T47D (cell line): Measurements from ENCODE around the gene SKOR2.

Experiments
- DNase-seq, 2 experiments: peaks; one replicate each; pipeline versions ENCODE4 v3.0.0 to v3.0.0-alpha.2; 2011 to 2012; ENCODE audit warnings: low read depth in 1 of 2, low spot score in 1 of 2
- JUND ChIP-seq: IDR thresholded peaks from 2 replicates; pipeline ENCODE4 v1.6.1; 2012; ENCODE audit warnings: low read depth
- in situ Hi-C: cut with HindIII; loops from 2 replicates; pipeline ENCODE4 v1.10.0; 2016; ENCODE audit warnings: low sequenced_read_pairs, low pct_unique_long_range_greater_than_20kb

The SKOR2 gene, protein sequence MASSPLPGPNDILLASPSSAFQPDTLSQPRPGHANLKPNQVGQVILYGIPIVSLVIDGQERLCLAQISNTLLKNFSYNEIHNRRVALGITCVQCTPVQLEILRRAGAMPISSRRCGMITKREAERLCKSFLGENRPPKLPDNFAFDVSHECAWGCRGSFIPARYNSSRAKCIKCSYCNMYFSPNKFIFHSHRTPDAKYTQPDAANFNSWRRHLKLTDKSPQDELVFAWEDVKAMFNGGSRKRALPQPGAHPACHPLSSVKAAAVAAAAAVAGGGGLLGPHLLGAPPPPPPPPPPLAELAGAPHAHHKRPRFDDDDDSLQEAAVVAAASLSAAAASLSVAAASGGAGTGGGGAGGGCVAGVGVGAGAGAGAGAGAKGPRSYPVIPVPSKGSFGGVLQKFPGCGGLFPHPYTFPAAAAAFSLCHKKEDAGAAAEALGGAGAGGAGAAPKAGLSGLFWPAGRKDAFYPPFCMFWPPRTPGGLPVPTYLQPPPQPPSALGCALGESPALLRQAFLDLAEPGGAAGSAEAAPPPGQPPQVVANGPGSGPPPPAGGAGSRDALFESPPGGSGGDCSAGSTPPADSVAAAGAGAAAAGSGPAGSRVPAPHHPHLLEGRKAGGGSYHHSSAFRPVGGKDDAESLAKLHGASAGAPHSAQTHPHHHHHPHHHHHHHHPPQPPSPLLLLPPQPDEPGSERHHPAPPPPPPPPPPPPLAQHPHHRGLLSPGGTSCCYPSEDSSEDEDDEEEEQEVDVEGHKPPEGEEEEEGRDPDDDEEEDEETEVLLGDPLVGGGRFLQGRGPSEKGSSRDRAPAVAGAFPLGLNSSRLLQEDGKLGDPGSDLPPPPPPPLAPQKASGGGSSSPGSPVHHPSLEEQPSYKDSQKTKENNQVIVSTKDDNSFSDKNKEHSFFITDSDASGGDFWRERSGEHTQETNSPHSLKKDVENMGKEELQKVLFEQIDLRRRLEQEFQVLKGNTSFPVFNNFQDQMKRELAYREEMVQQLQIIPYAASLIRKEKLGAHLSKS

DNA sequence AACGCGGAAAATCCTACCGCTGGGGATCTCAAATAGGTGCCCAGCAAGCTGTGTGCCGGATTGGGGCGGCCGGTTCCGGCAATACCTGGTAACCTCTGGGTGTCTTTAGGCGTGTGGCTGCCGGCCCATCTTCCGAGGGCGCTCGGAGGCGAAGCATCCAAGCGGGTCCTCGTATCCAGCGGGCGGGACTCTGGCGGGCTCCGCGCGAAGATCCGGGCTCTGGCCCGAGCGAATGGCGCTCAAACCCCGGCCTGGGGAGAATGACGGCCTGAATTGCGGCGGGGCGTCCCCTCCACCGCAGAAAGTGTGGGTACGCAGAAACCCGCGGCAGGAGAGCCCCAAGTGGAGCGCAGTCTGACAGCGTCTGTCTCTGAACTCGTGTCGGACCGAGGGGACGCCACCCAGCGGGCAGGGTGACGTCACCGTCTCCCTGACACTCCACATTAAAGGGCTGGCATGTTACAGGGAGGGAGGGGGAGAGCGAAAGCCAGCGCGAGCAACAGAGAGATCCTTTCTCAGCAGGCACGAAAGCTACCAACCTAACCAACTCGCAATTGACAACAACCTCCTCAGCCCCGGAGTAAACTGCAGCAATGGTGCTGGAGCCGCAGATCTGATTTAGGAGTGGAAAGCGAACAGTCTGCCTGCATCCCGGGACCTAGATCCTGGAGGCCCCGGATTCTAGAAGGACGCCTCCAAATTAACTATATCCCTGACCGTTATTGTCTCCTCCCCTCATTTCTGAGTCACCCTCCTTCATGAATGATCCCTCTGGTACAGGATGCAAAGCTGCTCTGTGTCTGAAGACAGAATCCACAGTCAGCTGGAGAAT lies at the start of gene SKOR2:
Gene SKOR2 (minus strand): TSS at position 372 of the 832 bp plus-strand sequence. CDS start 2,477 bp downstream, outside the sequence.
- no peak for TF ChIP-seq JUND
- in situ Hi-C loops = no loop called here
- DNase-seq = no peak

DNA sequence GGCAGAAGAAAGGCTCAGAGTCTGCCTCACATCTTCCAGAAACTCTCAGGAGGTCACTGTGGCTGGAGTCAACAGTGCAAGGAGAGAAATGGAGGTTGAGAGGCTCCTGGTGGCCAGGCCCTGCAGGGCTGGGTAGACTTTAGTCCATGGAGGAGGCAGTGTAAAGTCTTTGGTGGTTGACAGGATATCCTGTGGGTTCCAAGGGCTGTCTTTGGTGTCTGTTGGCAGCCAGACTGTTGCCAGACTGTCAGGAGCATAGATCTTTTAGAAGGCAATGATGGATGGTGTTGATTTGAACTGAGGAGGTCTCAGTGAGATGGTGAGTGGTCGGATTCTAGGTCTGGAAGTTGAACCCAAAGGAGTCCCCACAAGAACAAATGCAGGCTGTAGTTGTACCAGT lies 45.0 kb upstream of the SKOR2 start:
- TF ChIP-seq JUND = no peak
- no peak for DNase-seq
- in situ Hi-C loops = no loop called here

- in situ Hi-C loops = no loop called here
- DNase-seq = no peak
- TF ChIP-seq JUND = no peak
Observed at GRCh38 chr18:47294801-47295200, 43.3 kb upstream of the SKOR2 start.

GRCh38 chr18:47288741-47289140 lies 37.3 kb upstream of the SKOR2 start:
- in situ Hi-C loops = no loop called here

DNA sequence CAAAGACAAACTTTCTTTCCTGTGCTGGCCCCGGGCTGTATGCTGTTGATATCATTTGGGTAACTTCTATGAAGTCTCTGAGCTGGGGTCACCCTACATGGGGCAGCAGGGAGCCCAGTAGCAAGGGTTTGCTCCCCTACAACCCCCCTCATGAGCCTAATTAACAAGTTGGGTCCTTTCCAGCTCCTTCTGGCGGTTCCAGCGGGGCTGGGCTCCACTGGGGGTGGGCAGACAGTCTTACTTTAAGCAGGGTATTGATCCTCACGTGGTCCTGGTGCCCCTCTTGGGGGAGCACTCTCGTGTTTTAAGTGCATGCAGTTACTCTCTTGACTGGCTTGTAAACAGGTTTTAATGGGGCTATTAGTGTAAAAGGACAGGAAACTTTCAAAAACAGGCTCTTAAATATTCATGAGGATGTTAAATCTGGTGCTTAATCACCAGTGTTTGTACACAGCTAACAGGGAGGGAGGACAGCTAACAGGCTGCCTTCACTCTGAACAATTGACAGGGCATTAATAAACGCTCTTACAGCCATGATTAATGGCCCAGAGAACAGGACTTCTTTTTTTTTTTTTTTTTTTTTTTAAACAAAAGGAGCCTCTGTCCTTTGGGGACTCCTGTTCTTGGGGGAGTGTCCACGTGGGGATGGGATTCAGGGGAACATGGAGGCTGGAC lies 36.6 kb upstream of the SKOR2 start:
- no peak for DNase-seq
- no peak for TF ChIP-seq JUND
- in situ Hi-C loops = no loop called here

More at GRCh38 chr18:47288741-47289140, 37.3 kb upstream of the SKOR2 start:
- no peak for TF ChIP-seq JUND
- DNase-seq = no peak

- in situ Hi-C loops = no loop called here
- no peak for DNase-seq
- TF ChIP-seq JUND = no peak
Observed at GRCh38 chr18:47286776-47287410, 35.4 kb upstream of the SKOR2 start.

- in situ Hi-C loops = no loop called here
- DNase-seq = no peak
- TF ChIP-seq JUND = no peak
Observed at GRCh38 chr18:47285456-47285855, 34.0 kb upstream of the SKOR2 start.

GRCh38 chr18:47284721-47285395 lies 33.4 kb upstream of the SKOR2 start:
- DNase-seq = no peak
- in situ Hi-C loops = no loop called here
- no peak for TF ChIP-seq JUND

- in situ Hi-C loops = no loop called here
- DNase-seq = peak in 1 of 2 experiments; percentile 48
- TF ChIP-seq JUND = no peak
Observed at GRCh38 chr18:47283476-47283875, 32.0 kb upstream of the SKOR2 start.

- in situ Hi-C loops = no loop called here
- no peak for TF ChIP-seq JUND
- DNase-seq = no peak
Observed at GRCh38 chr18:47280121-47280520, 28.7 kb upstream of the SKOR2 start.

DNA sequence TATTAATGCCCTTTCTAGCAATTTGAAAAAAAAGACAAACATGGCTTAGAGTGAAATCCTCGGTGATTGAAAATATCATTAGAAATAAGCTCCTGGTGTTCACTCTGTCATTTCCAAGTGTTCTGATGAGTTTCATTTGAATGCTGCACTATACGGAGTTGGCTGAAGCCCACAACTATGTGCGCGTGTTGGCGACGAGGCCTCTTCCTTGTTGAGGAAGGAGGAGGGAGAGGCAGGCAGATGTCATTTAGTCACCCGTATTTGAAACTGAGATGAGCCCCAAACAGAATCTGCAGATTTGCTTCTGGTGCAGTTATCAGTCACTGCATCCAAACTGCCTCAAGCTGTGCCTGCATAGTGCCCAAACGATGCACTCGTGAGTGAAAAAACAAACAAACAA lies 23.5 kb upstream of the SKOR2 start:
- TF ChIP-seq JUND = no peak
- in situ Hi-C loops = no loop called here
- DNase-seq = no peak
